Measurements from ENCODE around the gene IFNE.

The IFNE gene

GRCh38 chr9:21499912-21500311, 17.8 kb upstream of the IFNE start:
- TF ChIP-seq, protein P1, sequence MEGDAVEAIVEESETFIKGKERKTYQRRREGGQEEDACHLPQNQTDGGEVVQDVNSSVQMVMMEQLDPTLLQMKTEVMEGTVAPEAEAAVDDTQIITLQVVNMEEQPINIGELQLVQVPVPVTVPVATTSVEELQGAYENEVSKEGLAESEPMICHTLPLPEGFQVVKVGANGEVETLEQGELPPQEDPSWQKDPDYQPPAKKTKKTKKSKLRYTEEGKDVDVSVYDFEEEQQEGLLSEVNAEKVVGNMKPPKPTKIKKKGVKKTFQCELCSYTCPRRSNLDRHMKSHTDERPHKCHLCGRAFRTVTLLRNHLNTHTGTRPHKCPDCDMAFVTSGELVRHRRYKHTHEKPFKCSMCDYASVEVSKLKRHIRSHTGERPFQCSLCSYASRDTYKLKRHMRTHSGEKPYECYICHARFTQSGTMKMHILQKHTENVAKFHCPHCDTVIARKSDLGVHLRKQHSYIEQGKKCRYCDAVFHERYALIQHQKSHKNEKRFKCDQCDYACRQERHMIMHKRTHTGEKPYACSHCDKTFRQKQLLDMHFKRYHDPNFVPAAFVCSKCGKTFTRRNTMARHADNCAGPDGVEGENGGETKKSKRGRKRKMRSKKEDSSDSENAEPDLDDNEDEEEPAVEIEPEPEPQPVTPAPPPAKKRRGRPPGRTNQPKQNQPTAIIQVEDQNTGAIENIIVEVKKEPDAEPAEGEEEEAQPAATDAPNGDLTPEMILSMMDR (conservative IDR thresholded peaks at IDR 0.05) = no peak
- TF ChIP-seq ZFX (IDR thresholded peaks at IDR 0.05) = no peak
- H3K27ac ChIP-seq = no peak overlapping the region

DNA sequence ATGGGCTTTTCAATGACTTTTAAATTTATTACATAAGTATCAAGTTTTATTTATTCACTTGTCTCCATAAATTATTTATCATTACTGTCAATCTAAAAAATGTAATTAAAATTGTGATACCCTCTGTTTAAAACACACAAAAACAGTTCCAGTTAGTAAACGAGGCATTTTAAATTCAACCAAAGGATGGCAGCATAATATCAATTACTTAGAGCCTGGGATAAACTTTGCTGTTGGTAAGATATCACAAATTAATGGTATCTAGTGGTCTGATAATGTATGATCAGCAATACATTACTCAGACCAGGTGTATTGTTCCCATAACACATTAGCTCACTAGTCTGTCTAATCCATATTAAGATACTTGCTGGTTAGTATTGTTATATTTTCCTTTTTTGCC, 9.6 kb upstream of the IFNE start:
- no peak for TF ChIP-seq ZFX (IDR thresholded peaks at IDR 0.05)
- TF ChIP-seq, protein P1 (conservative IDR thresholded peaks at IDR 0.05) = peak; percentile 23
- no peak overlapping the region for H3K27ac ChIP-seq

- no peak overlapping the region for H3K27ac ChIP-seq
- TF ChIP-seq ZFX (IDR thresholded peaks at IDR 0.05) = no peak
- TF ChIP-seq, protein P1 (conservative IDR thresholded peaks at IDR 0.05) = no peak
Observed at GRCh38 chr9:21481470-21482056, 550 bp downstream of the IFNE start.

DNA sequence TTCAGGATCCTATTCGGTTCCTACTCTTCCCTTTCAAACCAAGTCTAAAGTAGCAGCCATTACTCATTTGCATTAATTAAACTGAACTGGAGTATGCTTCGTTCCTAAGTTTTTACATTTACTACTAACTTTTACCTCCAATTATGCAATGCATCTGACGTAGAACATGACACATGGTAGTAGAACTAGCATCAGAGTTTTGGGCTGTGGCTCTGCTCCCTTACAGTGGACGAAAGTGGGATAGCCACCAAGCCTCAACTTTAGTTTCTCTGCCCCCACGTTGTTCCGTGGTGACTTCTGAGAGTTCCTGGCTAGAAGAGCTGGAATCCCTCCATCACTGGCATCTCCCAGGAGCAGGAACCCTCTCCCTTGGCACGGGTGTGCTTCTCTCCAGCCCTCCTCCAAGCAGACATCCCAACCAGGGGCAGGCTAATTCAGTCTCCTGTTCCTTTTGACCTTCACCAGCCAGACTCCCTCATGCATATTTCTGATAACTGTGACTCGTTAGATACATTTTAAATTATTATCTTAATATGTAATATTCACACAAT, 2.9 kb downstream of the IFNE start:
- H3K27ac ChIP-seq = no peak overlapping the region
- no peak for TF ChIP-seq ZFX (IDR thresholded peaks at IDR 0.05)
- TF ChIP-seq, protein P1 (conservative IDR thresholded peaks at IDR 0.05) = no peak

GRCh38 chr9:21477466-21477865, 4.6 kb downstream of the IFNE start:
- H3K27ac ChIP-seq = no peak overlapping the region
- TF ChIP-seq, protein P1 (conservative IDR thresholded peaks at IDR 0.05) = no peak
- TF ChIP-seq ZFX (IDR thresholded peaks at IDR 0.05) = no peak

DNA sequence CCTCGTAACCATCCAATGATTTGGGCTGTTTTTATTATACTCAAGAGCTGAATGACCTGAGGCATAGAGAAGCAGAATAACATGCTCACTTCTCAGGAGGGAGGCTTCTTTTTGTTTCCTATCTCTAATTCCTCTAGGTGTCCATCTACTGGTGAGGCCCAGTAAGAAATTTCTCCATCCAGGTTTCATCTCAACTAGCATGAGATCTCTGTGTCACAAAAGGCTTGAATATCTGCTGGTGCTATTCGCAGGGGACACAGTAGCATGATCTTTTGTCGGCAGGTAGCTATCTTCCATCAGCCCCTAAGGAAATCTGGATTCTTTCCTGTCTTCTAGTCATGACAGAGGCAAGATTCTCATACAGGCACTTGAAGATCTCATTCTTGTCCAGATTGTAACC, 8.9 kb downstream of the IFNE start:
- no peak overlapping the region for H3K27ac ChIP-seq
- TF ChIP-seq, protein P1 (conservative IDR thresholded peaks at IDR 0.05) = no peak
- no peak for TF ChIP-seq ZFX (IDR thresholded peaks at IDR 0.05)

DNA sequence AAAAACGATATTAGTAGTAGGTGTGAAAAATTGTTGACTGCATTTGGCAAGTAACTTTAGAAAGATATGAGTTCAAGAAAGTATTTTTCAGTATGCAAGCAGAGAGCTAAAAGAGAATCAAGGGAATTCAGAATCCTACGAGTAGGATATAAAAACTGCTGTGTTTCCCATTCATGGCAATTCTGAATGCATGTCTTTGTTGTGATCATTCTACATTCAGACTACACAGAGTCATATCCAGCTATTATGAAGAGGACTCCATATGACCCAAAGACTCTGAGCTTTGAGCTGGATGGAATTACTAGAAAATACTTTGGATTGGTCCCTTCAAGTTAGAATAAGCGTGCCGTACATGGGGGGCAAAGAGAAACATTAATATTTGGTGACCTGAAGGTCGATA, 12.0 kb downstream of the IFNE start:
- no peak for TF ChIP-seq ZFX (IDR thresholded peaks at IDR 0.05)
- TF ChIP-seq, protein P1 (conservative IDR thresholded peaks at IDR 0.05) = no peak
- no peak overlapping the region for H3K27ac ChIP-seq
